Fibroblast of pulmonary artery (primary cell): ENCODE measurements around the gene MRFAP1.
A peak's percentile ranks its signal among the peaks of the same experiment; 100 is the strongest.

ENCODE experiments used
- DNase-seq: peaks from one replicate; pipeline ENCODE4 v3.0.0-alpha.2; 2010; ENCODE audit warnings: low read depth
- H3K4me3 ChIP-seq: replicated peaks from 2 replicates; pipeline ENCODE4 v1.5.1; 2011; ENCODE audit warnings: low read depth, mild to moderate bottlenecking, control low read depth, low read length, moderate library complexity
- TF ChIP-seq, protein P1 (sequence below): IDR thresholded peaks from 2 replicates; pipeline ENCODE4 v1.5.1; 2011; ENCODE audit warnings: mild to moderate bottlenecking, control low read depth, low read length, inconsistent platforms; ENCODE audit errors: missing control alignments

MRFAP1 gene

GRCh38 chr4:6680372-6681034 lies 40.0 kb downstream of the MRFAP1 start:
- TF ChIP-seq, protein P1, sequence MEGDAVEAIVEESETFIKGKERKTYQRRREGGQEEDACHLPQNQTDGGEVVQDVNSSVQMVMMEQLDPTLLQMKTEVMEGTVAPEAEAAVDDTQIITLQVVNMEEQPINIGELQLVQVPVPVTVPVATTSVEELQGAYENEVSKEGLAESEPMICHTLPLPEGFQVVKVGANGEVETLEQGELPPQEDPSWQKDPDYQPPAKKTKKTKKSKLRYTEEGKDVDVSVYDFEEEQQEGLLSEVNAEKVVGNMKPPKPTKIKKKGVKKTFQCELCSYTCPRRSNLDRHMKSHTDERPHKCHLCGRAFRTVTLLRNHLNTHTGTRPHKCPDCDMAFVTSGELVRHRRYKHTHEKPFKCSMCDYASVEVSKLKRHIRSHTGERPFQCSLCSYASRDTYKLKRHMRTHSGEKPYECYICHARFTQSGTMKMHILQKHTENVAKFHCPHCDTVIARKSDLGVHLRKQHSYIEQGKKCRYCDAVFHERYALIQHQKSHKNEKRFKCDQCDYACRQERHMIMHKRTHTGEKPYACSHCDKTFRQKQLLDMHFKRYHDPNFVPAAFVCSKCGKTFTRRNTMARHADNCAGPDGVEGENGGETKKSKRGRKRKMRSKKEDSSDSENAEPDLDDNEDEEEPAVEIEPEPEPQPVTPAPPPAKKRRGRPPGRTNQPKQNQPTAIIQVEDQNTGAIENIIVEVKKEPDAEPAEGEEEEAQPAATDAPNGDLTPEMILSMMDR, result peak; percentile 4
- H3K4me3 ChIP-seq, result no peak overlapping the region
- no peak for DNase-seq

GRCh38 chr4:6681191-6681590 lies 40.7 kb downstream of the MRFAP1 start:
- DNase-seq, result no peak
- TF ChIP-seq, protein P1, result no peak

GRCh38 chr4:6682862-6683590 lies 42.5 kb downstream of the MRFAP1 start:
- H3K4me3 ChIP-seq, result no peak overlapping the region
- DNase-seq, result no peak
- TF ChIP-seq, protein P1, result no peak

More at GRCh38 chr4:6681191-6681590, 40.7 kb downstream of the MRFAP1 start:
- H3K4me3 ChIP-seq, result no peak overlapping the region

DNA sequence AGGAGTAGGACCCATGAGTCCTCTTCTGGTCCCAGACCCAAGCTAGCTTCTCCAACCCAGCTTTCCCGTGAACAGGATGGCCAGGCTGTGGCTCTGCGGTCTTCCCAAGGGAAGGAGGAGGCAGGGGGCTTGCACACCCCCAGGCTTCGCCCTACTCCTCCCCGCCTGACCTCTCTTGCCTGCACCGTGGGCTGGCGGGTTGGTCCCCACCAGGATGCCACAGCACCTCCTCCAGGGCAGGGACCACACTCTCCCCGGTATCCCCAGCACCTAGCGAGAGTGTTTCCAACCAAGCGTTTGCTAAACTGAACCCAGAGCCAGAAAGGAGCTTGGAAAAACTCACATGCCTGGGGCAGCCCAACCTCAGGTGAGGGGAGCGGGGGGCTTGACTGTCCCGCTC lies 44.2 kb downstream of the MRFAP1 start:
- H3K4me3 ChIP-seq, result no peak overlapping the region
- DNase-seq, result no peak
- TF ChIP-seq, protein P1, result no peak

GRCh38 chr4:6686104-6686787 lies 45.8 kb downstream of the MRFAP1 start:
- H3K4me3 ChIP-seq, result no peak overlapping the region
- TF ChIP-seq, protein P1, result no peak
- no peak for DNase-seq

GRCh38 chr4:6687947-6688878 lies 47.7 kb downstream of the MRFAP1 start:
- no peak for DNase-seq
- no peak overlapping the region for H3K4me3 ChIP-seq
- TF ChIP-seq, protein P1, result no peak
